Endothelial cell of umbilical vein (primary cell): ENCODE results near the gene GLIS2.

ENCODE experiments used
- CTCF ChIP-seq, 2 donors: IDR thresholded peaks; 1 replicate in 1 of 2; 2 replicates in 1 of 2; pipeline ENCODE4 v1.5.1; 2011; ENCODE audit warnings: low read length in 2 of 2, mild to moderate bottlenecking in 2 of 2, moderate library complexity in 2 of 2, control low read depth in 1 of 2, inconsistent platforms in 1 of 2, low read depth in 1 of 2; ENCODE audit not compliant: insufficient read depth in 1 of 2; ENCODE audit errors: extremely low read depth in 1 of 2
- EZH2 ChIP-seq: IDR thresholded peaks from 2 replicates; pipeline ENCODE4 v1.6.1; 2012; ENCODE audit warnings: borderline replicate concordance, low read depth, mild to moderate bottlenecking, moderate library complexity, low read length, inconsistent platforms; ENCODE audit not compliant: severe bottlenecking
- GATA2 ChIP-seq: IDR thresholded peaks from 2 replicates; pipeline ENCODE4 v1.7.0; 2011; ENCODE audit warnings: low read depth, mild to moderate bottlenecking, moderate library complexity, mixed read lengths, low read length; ENCODE audit not compliant: insufficient read length, insufficient read depth
- MAX ChIP-seq: IDR thresholded peaks from 2 replicates; pipeline ENCODE4 v1.6.1; 2011; ENCODE audit not compliant: insufficient read depth, insufficient read length
- POLR2A ChIP-seq: IDR thresholded peaks from 2 replicates; pipeline ENCODE4 v1.6.1; 2012; ENCODE audit warnings: low read depth, mild to moderate bottlenecking, control low read depth, low read length
- POLR2AphosphoS5 ChIP-seq: IDR thresholded peaks from 2 replicates; pipeline ENCODE4 v1.6.1; 2012; ENCODE audit warnings: low read depth, mild to moderate bottlenecking, control low read depth, low read length, moderate library complexity; ENCODE audit not compliant: insufficient read depth

- TF ChIP-seq CTCF (IDR thresholded peaks at IDR 0.05; ENCODE audit: extremely low read depth in 1 of 2, insufficient read depth in 1 of 2, low read depth in 1 of 2, low read length in 2 of 2) (no peak), POLR2A (no peak), MAX (no peak), POLR2AphosphoS5 (no peak), GATA2 (no peak), EZH2 (no peak)
These were observed 1.1 kb downstream of the GLIS2 start for GRCh38 chr16:4316864-4317531.
